GM23338 (cell line): ENCODE measurements around the gene TRIM44. TPM values are rescaled to one million over a fixed set of nuclear protein-coding genes. Genes with fewer than 3 reads are reported as not detected.

Experiments
- ATAC-seq: fragments of 200-7000 bp; cut with Tn5 transposase; 3 replicates; pipeline ENCODE4 v1.9.1; 2020
- DNase-seq: peaks from one replicate; pipeline ENCODE4 v3.0.0-alpha.2; 2015; ENCODE audit warnings: low spot score
- H2AFZ ChIP-seq: fragments of 200-600 bp; sonication (generic); 2 replicates; pipeline ENCODE4 v1.8.0; 2016; ENCODE audit warnings: antibody characterized with exemption, mild to moderate bottlenecking, moderate library complexity
- H3F3A ChIP-seq: fragments of 200-600 bp; sonication (generic); replicated peaks from 2 replicates; pipeline ENCODE4 v1.8.0; 2017; ENCODE audit warnings: antibody characterized with exemption, mixed run types, low read depth
- H3K27ac ChIP-seq: fragments of 200-600 bp; sonication (generic); 2 replicates; pipeline ENCODE4 v1.6.1; 2016; ENCODE audit warnings: low read depth
- H3K27me3 ChIP-seq: fragments of 200-600 bp; sonication (generic); 2 replicates; pipeline ENCODE4 v1.8.0; 2016; ENCODE audit warnings: mild to moderate bottlenecking, mixed run types, moderate library complexity; ENCODE audit not compliant: insufficient read depth
- H3K36me3 ChIP-seq: fragments of 200-600 bp; sonication (generic); 2 replicates; pipeline ENCODE4 v1.8.0; 2016; ENCODE audit warnings: mild to moderate bottlenecking; ENCODE audit not compliant: insufficient read depth
- H3K4me1 ChIP-seq: fragments of 200-600 bp; sonication (generic); 2 replicates; pipeline ENCODE4 v1.8.0; 2016; ENCODE audit warnings: mild to moderate bottlenecking, moderate library complexity; ENCODE audit not compliant: insufficient read depth
- H3K4me2 ChIP-seq: fragments of 200-600 bp; sonication (generic); 2 replicates; pipeline ENCODE4 v1.7.1; 2017; ENCODE audit warnings: mixed run types
- H3K4me3 ChIP-seq: fragments of 200-600 bp; sonication (generic); 2 replicates; pipeline ENCODE4 v1.6.1; 2016; ENCODE audit warnings: mixed run types
- H3K79me2 ChIP-seq: fragments of 200-600 bp; sonication (generic); replicated peaks from 2 replicates; pipeline ENCODE4 v1.8.0; 2017; ENCODE audit warnings: mild to moderate bottlenecking; ENCODE audit not compliant: insufficient read depth
- H3K9me2 ChIP-seq: fragments of 200-600 bp; sonication (generic); 2 replicates; pipeline ENCODE4 v1.8.0; 2017; ENCODE audit not compliant: insufficient read depth
- H4K20me1 ChIP-seq: fragments of 200-600 bp; sonication (generic); replicated peaks from 2 replicates; pipeline ENCODE4 v1.8.0; 2017; ENCODE audit warnings: mild to moderate bottlenecking; ENCODE audit not compliant: insufficient read depth
- H3K27ac Mint-ChIP-seq: 2 replicates; pipeline ENCODE4 v1.8.0; 2020; ENCODE audit warnings: inconsistent platforms, mild to moderate bottlenecking, moderate library complexity, mixed read lengths
- H3K27me3 Mint-ChIP-seq: 3 replicates; pipeline ENCODE4 v1.8.0; 2022; ENCODE audit warnings: low read depth, mild to moderate bottlenecking, moderate library complexity, mixed read lengths, inconsistent platforms; ENCODE audit not compliant: insufficient read depth, poor library complexity
- H3K36me3 Mint-ChIP-seq: 3 replicates; pipeline ENCODE4 v1.8.0; 2021; ENCODE audit warnings: low read depth, mild to moderate bottlenecking, inconsistent platforms, moderate library complexity, mixed read lengths
- H3K4me1 Mint-ChIP-seq: 3 replicates; pipeline ENCODE4 v1.8.0; 2020; ENCODE audit warnings: mild to moderate bottlenecking, inconsistent platforms, mixed read lengths
- H3K4me3 Mint-ChIP-seq: 3 replicates; pipeline ENCODE4 v1.8.0; 2021; ENCODE audit warnings: moderate library complexity, mild to moderate bottlenecking, inconsistent platforms, mixed read lengths
- H3K9me3 Mint-ChIP-seq: 3 replicates; pipeline ENCODE4 v1.8.0; 2020; ENCODE audit warnings: moderate library complexity, mild to moderate bottlenecking, inconsistent platforms, mixed read lengths
- CREB1 ChIP-seq: fragments of 250-450 bp; sonication (Bioruptor Pico); IDR thresholded peaks from 2 replicates; pipeline ENCODE4 v1.5.0; 2020; ENCODE audit warnings: low read depth, mild to moderate bottlenecking, moderate library complexity
- CTCF ChIP-seq, 2 experiments: fragments of 200-600 bp in 1 of 2; sonication (generic) in 1 of 2; conservative IDR thresholded peaks; 2 replicates each; pipeline versions ENCODE4 v1.5.1 to v1.6.1; 2016 to 2017; ENCODE audit warnings: antibody characterized with exemption in 2 of 2, low read depth in 2 of 2, mild to moderate bottlenecking in 2 of 2, moderate library complexity in 1 of 2
- ETS1 ChIP-seq: IDR thresholded peaks from 2 replicates; pipeline ENCODE4 v1.6.1; 2016; ENCODE audit warnings: antibody characterized with exemption
- EZH2 ChIP-seq: fragments of 200-600 bp; sonication (generic); IDR thresholded peaks from one replicate; pipeline ENCODE4 v1.8.0; 2017; ENCODE audit warnings: antibody characterized with exemption, mild to moderate bottlenecking, low read depth; ENCODE audit not compliant: unreplicated experiment
- EZH2phosphoT487 ChIP-seq: fragments of 200-600 bp; sonication (generic); IDR thresholded peaks from one replicate; pipeline ENCODE4 v1.8.1; 2018; ENCODE audit warnings: antibody characterized with exemption; ENCODE audit not compliant: unreplicated experiment
- JUNB ChIP-seq: IDR thresholded peaks from one replicate; pipeline ENCODE4 v1.6.1; 2016; ENCODE audit warnings: antibody characterized with exemption; ENCODE audit not compliant: unreplicated experiment
- NANOG ChIP-seq: IDR thresholded peaks from 2 replicates; pipeline ENCODE4 v1.6.1; 2016; ENCODE audit warnings: antibody characterized with exemption, borderline replicate concordance
- POLR2AphosphoS5 ChIP-seq: IDR thresholded peaks from 2 replicates; pipeline ENCODE4 v1.6.1; 2016; ENCODE audit warnings: antibody characterized with exemption, low read depth
- REST ChIP-seq: IDR thresholded peaks from one replicate; pipeline ENCODE4 v1.6.1; 2018; ENCODE audit warnings: antibody characterized with exemption; ENCODE audit not compliant: unreplicated experiment
- STAT1 ChIP-seq: IDR thresholded peaks from one replicate; pipeline ENCODE4 v1.6.1; 2016; ENCODE audit warnings: antibody characterized with exemption; ENCODE audit not compliant: unreplicated experiment
- ZNF114 ChIP-seq: fragments of 250-450 bp; sonication (Bioruptor Pico); IDR thresholded peaks from 2 replicates; pipeline ENCODE4 v1.5.0; 2020; ENCODE audit warnings: mild to moderate bottlenecking, moderate library complexity
- ZNF331 ChIP-seq: fragments of 250-450 bp; sonication (Bioruptor Pico); IDR thresholded peaks from 2 replicates; pipeline ENCODE4 v1.5.0; 2020; ENCODE audit warnings: low read depth, mild to moderate bottlenecking, moderate library complexity
- ZNF462 ChIP-seq: fragments of 250-450 bp; sonication (Bioruptor Pico); IDR thresholded peaks from 2 replicates; pipeline ENCODE4 v1.5.0; 2020; ENCODE audit warnings: mild to moderate bottlenecking, moderate library complexity
- polyA plus RNA-seq: library from polyadenylated mRNA; unstranded; fragments of >200 nt; fragmentation: Nextera tagmentation; extraction: Ambion mirVana; gene quantifications from 2 replicates; pipeline ENCODE4 v1.2.1, GENCODE V29; 2016
- total RNA-seq: library from RNA; depleted of rRNA; stranded (reverse); fragments of >200 nt; shearing (Covaris generic); gene quantifications from 2 replicates; pipeline ENCODE4 v1.2.3, GENCODE V29; 2014

The TRIM44 gene
- total and polyA plus RNA-seq, 2 experiments from 2014 or later = 10.3 to 10.4 TPM

GRCh38 chr11:35864131-35864530, 201.6 kb downstream of the TRIM44 start (continued):
- TF ChIP-seq ZNF462 (CRISPR knock-in tag) (no peak), EZH2phosphoT487 (no peak), ZNF331 (no peak), ETS1 (no peak)

GRCh38 chr11:35866601-35867000, 204.0 kb downstream of the TRIM44 start:
- Histone ChIP-seq H3K27ac (no peak overlapping the region), H3K4me3 (no peak overlapping the region), H3K4me2 (no peak overlapping the region), H3K4me1 (no peaks in the 10 kb centered on the region), H3K9me2 (no peaks in the 10 kb centered on the region), H3K27me3 (no peaks in the 10 kb centered on the region), H4K20me1 (no peaks in the 10 kb centered on the region), H3F3A (no peaks in the 10 kb centered on the region), H3K79me2 (no peaks in the 10 kb centered on the region), H3K36me3 (no peaks in the 10 kb centered on the region), H2AFZ (no peak overlapping the region)
- Mint-ChIP-seq H3K27ac (no peak overlapping the region), H3K9me3 (peaks cover 21% of the 10 kb centered on the region), H3K4me3 (no peak overlapping the region), H3K36me3 (peaks cover 4% of the 10 kb centered on the region), H3K27me3 (peaks cover 4% of the 10 kb centered on the region), H3K4me1 (no peaks in the 10 kb centered on the region)
- ATAC-seq (no peak), DNase-seq (no peak)
- TF ChIP-seq EZH2 (no peak), STAT1 (no peak), ETS1 (no peak), CTCF (conservative IDR thresholded peaks at IDR 0.05; ENCODE audit: low read depth in 2 of 2) (no peak), NANOG (no peak), REST (no peak), ZNF114 (CRISPR knock-in tag) (no peak), JUNB (no peak), CREB1 (CRISPR knock-in tag) (no peak), POLR2AphosphoS5 (no peak)
